Natural killer cell treated with Interleukin-12 subunit alpha and Interleukin-12 subunit beta and Interleukin-15 and Interleukin-18, amount 100 ng/mL, for 72 hours (primary cell): ENCODE results near the gene CUZD1. TPM values are rescaled to one million over a fixed set of nuclear protein-coding genes. Genes with fewer than 3 reads are reported as not detected.
"Not testable (repeated sequence)": the region's sequence is repeated elsewhere in the genome, so short reads cannot be mapped to it uniquely, and the experiment has no call there.

ENCODE experiments used
- ATAC-seq, 2 donors: fragments of 150-1000 bp; cut with Tn5 transposase in 1 of 2; sonication (Bioruptor Pico), chemical (Tn5 transposase) in 1 of 2; 2 replicates each; pipeline ENCODE4 v1.10.0; 2021
- DNase-seq: peaks from one replicate; pipeline ENCODE4 v3.0.0; 2022; ENCODE audit warnings: low spot score
- H3K27ac Mint-ChIP-seq, 2 donors: 1 replicate in 1 of 2; 2 replicates in 1 of 2; pipeline ENCODE4 v1.8.0; 2022; ENCODE audit warnings: mixed read lengths in 2 of 2, mild to moderate bottlenecking in 1 of 2, moderate library complexity in 1 of 2
- H3K27me3 Mint-ChIP-seq, 2 donors: 1 replicate in 1 of 2; 2 replicates in 1 of 2; pipeline ENCODE4 v1.8.0; 2022; ENCODE audit warnings: mixed read lengths in 2 of 2
- H3K36me3 Mint-ChIP-seq: one replicate; pipeline ENCODE4 v1.8.0; 2022; ENCODE audit warnings: mixed read lengths
- H3K4me1 Mint-ChIP-seq, 2 donors: 1 replicate in 1 of 2; 2 replicates in 1 of 2; pipeline ENCODE4 v1.8.0; 2022; ENCODE audit warnings: low read depth in 2 of 2, mixed read lengths in 2 of 2, mild to moderate bottlenecking in 1 of 2
- H3K4me3 Mint-ChIP-seq: one replicate; pipeline ENCODE4 v1.8.0; 2022; ENCODE audit warnings: mixed read lengths
- H3K9me3 Mint-ChIP-seq: 2 replicates; pipeline ENCODE4 v1.8.0; 2022; ENCODE audit warnings: mixed read lengths
- total RNA-seq, 2 donors: library from RNA; stranded (reverse); gene quantifications; one replicate each; pipeline ENCODE4 v1.2.3, GENCODE V29; 2022

Gene CUZD1
- total RNA-seq: 1 to 10 TPM; 1.1 to 3.9 TPM

- Mint-ChIP-seq H3K27ac (peak within 1 kb of the TSS in 1 of 2 donors; percentile 6), H3K36me3 (peaks cover 15% of the 10 kb centered on the region), H3K4me3 (no peak within 1 kb of the TSS), H3K4me1 (peaks cover 2 to 5% of the 10 kb centered on the region in 2 donors), H3K9me3 (no peaks in the 10 kb centered on the region), H3K27me3 (no peaks in the 10 kb centered on the region)
- DNase-seq (no peak), ATAC-seq (no peak)
These were observed at the start of gene CUZD1 for GRCh38 chr10:122845783-122846332. CUZD1 (minus strand) TSS chr10:122845857; CDS start chr10:122845843, 14 bp downstream.

- Mint-ChIP-seq H3K27me3 (peaks cover 5 to 13% of the 10 kb centered on the region in 2 donors), H3K36me3 (no peaks in the 10 kb centered on the region), H3K9me3 (no peaks in the 10 kb centered on the region), H3K4me1 (peaks cover 4 to 5% of the 10 kb centered on the region in 2 donors), H3K4me3 (peak overlapping the region; percentile 26), H3K27ac (no peak overlapping the region)
- no peak for ATAC-seq
- no peak for DNase-seq
These were observed 48.7 kb upstream of the CUZD1 start for GRCh38 chr10:122894261-122894944.

GRCh38 chr10:122884166-122884565 lies 38.5 kb upstream of the CUZD1 start:
- H3K27me3 Mint-ChIP-seq: no peaks in the 10 kb centered on the region
- no peak overlapping the region for H3K4me3 Mint-ChIP-seq
- H3K4me1 Mint-ChIP-seq: peaks cover 13% of the 10 kb centered on the region in 2 donors
- no peaks in the 10 kb centered on the region for H3K9me3 Mint-ChIP-seq
- ATAC-seq (no peak), DNase-seq (no peak)
- H3K36me3 Mint-ChIP-seq: no peaks in the 10 kb centered on the region
- no peak overlapping the region for H3K27ac Mint-ChIP-seq

GRCh38 chr10:122882766-122883165 lies 37.1 kb upstream of the CUZD1 start:
- no peak for ATAC-seq
- no peaks in the 10 kb centered on the region for H3K27me3 Mint-ChIP-seq
- H3K4me3 Mint-ChIP-seq: no peak overlapping the region
- peaks cover 26 to 27% of the 10 kb centered on the region in 2 donors for H3K4me1 Mint-ChIP-seq
- H3K9me3 Mint-ChIP-seq: no peaks in the 10 kb centered on the region
- H3K27ac Mint-ChIP-seq: no peak overlapping the region
- no peak for DNase-seq
- H3K36me3 Mint-ChIP-seq: no peaks in the 10 kb centered on the region

- ATAC-seq (peak; percentile 89 to 93), DNase-seq (peak; percentile 95)
- H3K27me3 Mint-ChIP-seq: no peaks in the 10 kb centered on the region
- peaks cover 7% of the 10 kb centered on the region for H3K36me3 Mint-ChIP-seq
- peaks cover 32 to 52% of the 10 kb centered on the region in 2 donors for H3K4me1 Mint-ChIP-seq
- no peaks in the 10 kb centered on the region for H3K9me3 Mint-ChIP-seq
- peak within 1 kb of the TSS; percentile 92 for H3K4me3 Mint-ChIP-seq
- H3K27ac Mint-ChIP-seq: peak within 1 kb of the TSS; percentile 90 to 95
These were observed 33.9 kb upstream of the CUZD1 start, which contains the start of gene FAM24B for GRCh38 chr10:122879339-122880273. FAM24B (minus strand) TSS chr10:122879581; CDS start chr10:122850515, 29,066 bp downstream.

- H3K27me3 Mint-ChIP-seq: no peaks in the 10 kb centered on the region
- DNase-seq (no peak), ATAC-seq (peak; percentile 17 to 61)
- H3K9me3 Mint-ChIP-seq: no peaks in the 10 kb centered on the region
- peaks cover 34 to 59% of the 10 kb centered on the region in 2 donors for H3K4me1 Mint-ChIP-seq
- peaks cover 12% of the 10 kb centered on the region for H3K36me3 Mint-ChIP-seq
- peak overlapping the region; percentile 92 for H3K4me3 Mint-ChIP-seq
- peak overlapping the region; percentile 90 to 95 for H3K27ac Mint-ChIP-seq
These were observed 33.2 kb upstream of the CUZD1 start for GRCh38 chr10:122878799-122879338.

GRCh38 chr10:122877264-122877663 lies 31.6 kb upstream of the CUZD1 start:
- Mint-ChIP-seq H3K9me3 (no peaks in the 10 kb centered on the region), H3K27me3 (no peaks in the 10 kb centered on the region), H3K27ac (no peak overlapping the region), H3K4me3 (peak overlapping the region; percentile 92), H3K36me3 (peaks cover 12% of the 10 kb centered on the region), H3K4me1 (peaks cover 34 to 60% of the 10 kb centered on the region in 2 donors)
- DNase-seq (no peak), ATAC-seq (no peak)

- ATAC-seq: no peak
- H3K9me3 Mint-ChIP-seq: no peaks in the 10 kb centered on the region
These were observed 30.8 kb upstream of the CUZD1 start for GRCh38 chr10:122876467-122876855.

GRCh38 chr10:122875843-122876466 lies 30.3 kb upstream of the CUZD1 start:
- ATAC-seq: no peak
- Mint-ChIP-seq H3K36me3 (peaks cover 12% of the 10 kb centered on the region), H3K27me3 (no peaks in the 10 kb centered on the region), H3K27ac (no peak overlapping the region), H3K4me1 (peaks cover 34 to 60% of the 10 kb centered on the region in 2 donors), H3K9me3 (no peaks in the 10 kb centered on the region), H3K4me3 (no peak overlapping the region)
- DNase-seq: no peak

More at GRCh38 chr10:122876467-122876855, 30.8 kb upstream of the CUZD1 start:
- DNase-seq: no peak
- peaks cover 34 to 60% of the 10 kb centered on the region in 2 donors for H3K4me1 Mint-ChIP-seq
- no peak overlapping the region for H3K27ac Mint-ChIP-seq
- H3K36me3 Mint-ChIP-seq: peaks cover 12% of the 10 kb centered on the region
- H3K27me3 Mint-ChIP-seq: no peaks in the 10 kb centered on the region
- H3K4me3 Mint-ChIP-seq: no peak overlapping the region

- not testable (repeated sequence) for ATAC-seq, H3K9me3 Mint-ChIP-seq, H3K27me3 Mint-ChIP-seq, H3K27ac Mint-ChIP-seq, DNase-seq, H3K4me3 Mint-ChIP-seq
- Mint-ChIP-seq H3K4me1 (peaks cover 17 to 48% of the 10 kb centered on the region in 2 donors), H3K36me3 (peaks cover 27% of the 10 kb centered on the region)
These were observed 26.3 kb upstream of the CUZD1 start for GRCh38 chr10:122871947-122872346.

GRCh38 chr10:122868768-122869167 lies 23.1 kb upstream of the CUZD1 start:
- not testable (repeated sequence) for H3K27ac Mint-ChIP-seq, H3K4me3 Mint-ChIP-seq, ATAC-seq, H3K27me3 Mint-ChIP-seq, DNase-seq, H3K9me3 Mint-ChIP-seq
- peaks cover 16% of the 10 kb centered on the region for H3K36me3 Mint-ChIP-seq
- peaks cover 17 to 33% of the 10 kb centered on the region in 2 donors for H3K4me1 Mint-ChIP-seq

GRCh38 chr10:122866757-122867482 lies 21.3 kb upstream of the CUZD1 start:
- H3K4me3 Mint-ChIP-seq, H3K27me3 Mint-ChIP-seq, DNase-seq, H3K9me3 Mint-ChIP-seq, ATAC-seq: not testable (repeated sequence)
- Mint-ChIP-seq H3K36me3 (peaks cover 16% of the 10 kb centered on the region), H3K27ac (peak overlapping the region in 1 of 2 donors; percentile 35), H3K4me1 (peaks cover 18 to 36% of the 10 kb centered on the region in 2 donors)
